Vagina (tissue), 2 donors: ENCODE data around the gene STX10. TPM values are rescaled to one million over a fixed set of nuclear protein-coding genes. Genes with fewer than 3 reads are reported as not detected.

ENCODE experiments used
- DNase-seq, 2 donors: peaks; one replicate each; pipeline ENCODE4 v3.0.0-alpha.2; 2017; ENCODE audit errors: extremely low spot score in 2 of 2
- H3K27ac ChIP-seq: fragments of 200-600 bp; sonication (generic); one replicate; pipeline ENCODE4 v1.5.1; 2019
- H3K27me3 ChIP-seq: fragments of 200-600 bp; sonication (generic); one replicate; pipeline ENCODE4 v1.5.1; 2019
- H3K36me3 ChIP-seq, 2 donors: fragments of 200-600 bp; sonication (generic); one replicate each; pipeline ENCODE4 v1.5.1; 2017 to 2019
- H3K4me1 ChIP-seq: fragments of 200-600 bp; sonication (generic); one replicate; pipeline ENCODE4 v1.5.1; 2019
- H3K4me3 ChIP-seq, 2 donors: fragments of 200-600 bp; sonication (generic); 1 replicate in 1 of 2; 2 replicates in 1 of 2; pipeline ENCODE4 v1.5.1; 2016 to 2019
- H3K9me3 ChIP-seq: fragments of 200-600 bp; sonication (generic); one replicate; pipeline ENCODE4 v1.5.1; 2019
- POLR2A ChIP-seq, 2 donors: fragments of 450-650 bp; IDR thresholded peaks; one replicate each; pipeline ENCODE4 v1.6.1; 2017; ENCODE audit warnings: antibody characterized with exemption in 2 of 2, mild to moderate bottlenecking in 2 of 2, moderate library complexity in 2 of 2
- POLR2AphosphoS5 ChIP-seq, 2 donors: sonication (generic); formaldehyde crosslinking; IDR thresholded peaks; one replicate each; pipeline ENCODE4 v1.9.0; 2017; ENCODE audit warnings: antibody characterized with exemption in 2 of 2, mild to moderate bottlenecking in 2 of 2, low read depth in 1 of 2; ENCODE audit not compliant: insufficient read depth in 1 of 2
- intact Hi-C: fragments of 100-400 bp; cut with DNase I; formaldehyde crosslinking; loops from one replicate; pipeline ENCODE4 v1.15.1; 2023
- total RNA-seq: library from RNA; depleted of rRNA; stranded (reverse); fragments of >200 nt; gene quantifications from one replicate; pipeline ENCODE4 v1.2.3, GENCODE V29; 2016
- TF ChIP-seq, protein P1 (sequence below), 3 experiments: fragments of 450-650 bp in 2 of 3; fragments of 200-600 bp in 1 of 3; sonication (generic) in 1 of 3; IDR thresholded peaks; one replicate each; pipeline ENCODE4 v1.5.1; 2017 to 2019; ENCODE audit warnings: antibody characterized with exemption in 3 of 3, mild to moderate bottlenecking in 2 of 3, moderate library complexity in 2 of 3

The STX10 gene
- total RNA-seq, 1 donor from 2014 or later = 71.5 TPM

DNA sequence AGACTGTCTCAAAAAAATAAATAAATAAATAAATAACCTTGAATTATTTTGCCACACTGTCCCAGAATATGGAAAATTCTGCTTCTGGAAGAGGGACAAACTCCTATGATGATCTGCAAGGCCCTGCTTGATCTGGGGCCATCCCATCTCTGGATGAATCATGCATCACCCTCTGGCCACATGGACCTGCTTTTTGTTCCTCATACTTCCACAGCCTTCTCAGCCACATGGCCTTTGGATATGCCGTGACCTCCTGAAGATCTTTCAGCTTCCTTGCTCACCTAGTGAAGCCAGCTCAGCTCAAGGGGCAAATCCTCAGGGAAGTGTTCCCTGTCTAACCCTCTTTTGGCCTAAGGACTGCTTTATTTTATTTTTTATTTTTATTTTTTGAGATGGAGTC is 10.4 kb upstream of the STX10 start:
- H3K36me3 ChIP-seq = no peaks in the 10 kb centered on the region
- H3K9me3 ChIP-seq = no peaks in the 10 kb centered on the region
- H3K4me3 ChIP-seq = no peak overlapping the region
- no peak for DNase-seq
- no peaks in the 10 kb centered on the region for H3K27me3 ChIP-seq
- no peak overlapping the region for H3K27ac ChIP-seq
- peaks cover 46% of the 10 kb centered on the region for H3K4me1 ChIP-seq
- intact Hi-C loops = no loop called here
- TF ChIP-seq, protein P1, sequence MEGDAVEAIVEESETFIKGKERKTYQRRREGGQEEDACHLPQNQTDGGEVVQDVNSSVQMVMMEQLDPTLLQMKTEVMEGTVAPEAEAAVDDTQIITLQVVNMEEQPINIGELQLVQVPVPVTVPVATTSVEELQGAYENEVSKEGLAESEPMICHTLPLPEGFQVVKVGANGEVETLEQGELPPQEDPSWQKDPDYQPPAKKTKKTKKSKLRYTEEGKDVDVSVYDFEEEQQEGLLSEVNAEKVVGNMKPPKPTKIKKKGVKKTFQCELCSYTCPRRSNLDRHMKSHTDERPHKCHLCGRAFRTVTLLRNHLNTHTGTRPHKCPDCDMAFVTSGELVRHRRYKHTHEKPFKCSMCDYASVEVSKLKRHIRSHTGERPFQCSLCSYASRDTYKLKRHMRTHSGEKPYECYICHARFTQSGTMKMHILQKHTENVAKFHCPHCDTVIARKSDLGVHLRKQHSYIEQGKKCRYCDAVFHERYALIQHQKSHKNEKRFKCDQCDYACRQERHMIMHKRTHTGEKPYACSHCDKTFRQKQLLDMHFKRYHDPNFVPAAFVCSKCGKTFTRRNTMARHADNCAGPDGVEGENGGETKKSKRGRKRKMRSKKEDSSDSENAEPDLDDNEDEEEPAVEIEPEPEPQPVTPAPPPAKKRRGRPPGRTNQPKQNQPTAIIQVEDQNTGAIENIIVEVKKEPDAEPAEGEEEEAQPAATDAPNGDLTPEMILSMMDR (IDR thresholded peaks at IDR 0.05) = no peak
- no peak for TF ChIP-seq POLR2A (IDR thresholded peaks at IDR 0.05)
- no peak for TF ChIP-seq POLR2AphosphoS5 (IDR thresholded peaks at IDR 0.05; ENCODE audit: insufficient read depth in 1 of 2, low read depth in 1 of 2)

DNA sequence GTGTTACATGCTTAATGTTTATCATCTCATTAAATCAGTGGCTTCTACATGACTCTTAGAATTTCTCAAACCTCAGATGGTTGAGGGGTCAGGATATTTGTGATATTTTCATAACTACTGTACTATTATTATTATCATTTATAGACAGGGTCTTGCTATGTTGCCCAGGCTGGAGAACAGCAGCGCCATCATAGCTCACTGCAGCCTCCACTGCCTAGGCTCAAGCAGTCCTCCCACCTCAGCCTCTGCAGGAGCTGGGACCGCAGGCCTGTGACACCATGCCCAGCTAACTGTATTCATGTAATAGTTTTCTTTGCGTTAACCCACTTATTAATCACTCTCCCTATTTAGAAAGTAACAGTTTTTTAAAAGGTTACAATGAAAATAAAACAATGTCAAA is 9.5 kb upstream of the STX10 start:
- peaks cover 46% of the 10 kb centered on the region for H3K4me1 ChIP-seq
- no peak overlapping the region for H3K27ac ChIP-seq
- intact Hi-C loops = loop anchor here (10.0 kb wide), 1 partner anchor 685 kb away; no protein-coding TSS in a partner anchor

DNA sequence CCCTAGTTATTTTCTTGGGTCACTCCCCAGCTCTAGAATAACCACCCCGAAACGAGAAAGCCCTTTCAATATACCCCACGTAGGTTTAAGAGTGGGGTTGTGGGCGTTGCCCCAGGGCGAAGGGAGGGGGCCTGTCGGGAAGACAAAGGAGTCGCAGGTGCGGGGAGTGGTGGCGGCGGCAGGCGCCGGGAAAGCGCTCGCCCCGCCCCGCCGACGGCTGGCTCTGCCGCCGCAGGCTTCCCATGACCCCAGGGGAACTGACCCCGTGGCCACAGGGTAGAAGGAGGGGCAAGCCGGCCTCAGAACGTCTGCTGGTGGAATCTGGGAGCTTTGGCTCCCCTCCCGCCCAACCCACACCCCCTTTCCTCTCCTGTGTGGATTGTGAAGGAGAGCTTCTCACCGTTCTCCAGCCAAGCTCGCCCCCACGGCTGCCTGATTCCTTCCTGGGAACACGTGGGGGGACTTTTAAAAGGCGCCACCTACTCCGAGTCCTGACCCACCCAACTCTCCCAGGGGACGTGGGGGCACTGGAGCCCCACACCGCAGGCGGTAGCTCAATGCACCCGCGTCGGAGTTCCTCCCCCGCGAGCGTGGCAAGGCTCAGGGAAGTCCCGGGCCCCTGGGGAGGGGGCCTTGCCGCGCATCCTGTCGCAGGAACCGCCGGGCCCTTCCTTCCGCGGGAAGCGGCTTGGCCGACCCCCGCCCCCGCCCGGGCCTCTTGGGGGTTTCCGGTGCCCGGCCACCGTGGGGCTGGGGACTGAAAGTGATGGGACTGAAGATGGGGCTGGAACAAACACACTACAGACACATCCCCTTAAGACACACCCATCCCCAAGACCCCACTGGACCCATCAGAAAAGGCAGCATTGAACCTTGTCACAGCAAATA is 5.5 kb upstream of the STX10 start:
- peaks cover 20% of the 10 kb centered on the region for H3K4me1 ChIP-seq
- DNase-seq = peak in 1 of 2 donors; percentile 92
- H3K36me3 ChIP-seq = no peaks in the 10 kb centered on the region
- peak in 1 of 2 donors; percentile 51 for TF ChIP-seq POLR2AphosphoS5 (IDR thresholded peaks at IDR 0.05; ENCODE audit: insufficient read depth in 1 of 2, low read depth in 1 of 2)
- TF ChIP-seq, protein P1 (IDR thresholded peaks at IDR 0.05) = no peak
- TF ChIP-seq POLR2A (IDR thresholded peaks at IDR 0.05) = peak in 1 of 2 donors; percentile 20
- intact Hi-C loops = loop anchor here (10.0 kb wide), 1 partner anchor 689 kb away; no protein-coding TSS in a partner anchor
- H3K27ac ChIP-seq = peak overlapping the region; percentile 98
- H3K9me3 ChIP-seq = no peaks in the 10 kb centered on the region
- H3K4me3 ChIP-seq = peak overlapping the region; percentile 82 to 84
- no peaks in the 10 kb centered on the region for H3K27me3 ChIP-seq

More for the DNA sequence above, 9.5 kb upstream of the STX10 start:
- Histone ChIP-seq H3K36me3 (no peaks in the 10 kb centered on the region), H3K4me3 (no peak overlapping the region), H3K27me3 (no peaks in the 10 kb centered on the region), H3K9me3 (no peaks in the 10 kb centered on the region)
- TF ChIP-seq POLR2AphosphoS5 (IDR thresholded peaks at IDR 0.05; ENCODE audit: insufficient read depth in 1 of 2, low read depth in 1 of 2) (no peak), POLR2A (IDR thresholded peaks at IDR 0.05) (no peak)
- TF ChIP-seq, protein P1 (IDR thresholded peaks at IDR 0.05) = no peak
- no peak for DNase-seq

DNA sequence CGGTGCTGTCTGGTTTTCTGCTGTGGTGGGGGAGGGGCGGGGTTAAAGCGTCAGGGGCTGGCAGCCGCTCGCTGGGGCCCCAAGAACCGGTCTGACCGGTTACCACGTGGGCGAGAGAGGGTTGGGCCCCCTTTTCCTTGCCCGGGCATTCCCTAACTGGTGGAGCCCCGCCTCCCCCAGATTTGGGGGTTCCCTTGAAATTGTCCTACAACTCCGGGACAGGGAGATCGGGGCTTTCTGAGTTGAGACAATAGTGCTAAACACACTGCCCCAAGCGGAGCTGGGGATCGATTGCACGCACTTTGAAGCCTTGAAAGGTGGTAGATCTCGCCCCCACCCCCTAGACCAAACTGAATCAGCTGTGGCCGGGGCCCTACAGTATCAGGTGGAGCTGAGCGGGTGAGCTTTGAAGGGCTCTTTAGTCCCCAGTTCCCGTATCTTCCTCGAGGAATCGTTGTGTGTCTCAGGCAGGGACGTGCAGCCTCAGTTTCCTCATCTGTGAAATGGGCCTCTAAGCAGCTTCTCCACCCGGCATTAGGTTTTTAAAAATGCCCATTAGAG is 4.8 kb upstream of the STX10 start:
- H3K36me3 ChIP-seq = no peaks in the 10 kb centered on the region
- intact Hi-C loops = loop anchor here (5.0 to 10.0 kb wide), 2 partner anchors 53 to 690 kb away; partner anchors contain the start of gene LYL1
- H3K4me1 ChIP-seq = peaks cover 20% of the 10 kb centered on the region
- H3K9me3 ChIP-seq = no peaks in the 10 kb centered on the region
- peak in 1 of 2 donors; percentile 92 for DNase-seq
- peak overlapping the region; percentile 82 to 84 for H3K4me3 ChIP-seq
- peak overlapping the region; percentile 98 for H3K27ac ChIP-seq
- no peaks in the 10 kb centered on the region for H3K27me3 ChIP-seq
- TF ChIP-seq, protein P1 (IDR thresholded peaks at IDR 0.05) = no peak
- TF ChIP-seq POLR2A (IDR thresholded peaks at IDR 0.05) (no peak), POLR2AphosphoS5 (IDR thresholded peaks at IDR 0.05; ENCODE audit: insufficient read depth in 1 of 2, low read depth in 1 of 2) (peak in 1 of 2 donors; percentile 26)
